ENCODE data around the gene ANKRD40CL.
A peak's percentile ranks its signal among the peaks of the same experiment; 100 is the strongest.
"Not testable (repeated sequence)": the region's sequence is repeated elsewhere in the genome, so short reads cannot be mapped to it uniquely, and the experiment has no call there.

ANKRD40CL gene

DNA sequence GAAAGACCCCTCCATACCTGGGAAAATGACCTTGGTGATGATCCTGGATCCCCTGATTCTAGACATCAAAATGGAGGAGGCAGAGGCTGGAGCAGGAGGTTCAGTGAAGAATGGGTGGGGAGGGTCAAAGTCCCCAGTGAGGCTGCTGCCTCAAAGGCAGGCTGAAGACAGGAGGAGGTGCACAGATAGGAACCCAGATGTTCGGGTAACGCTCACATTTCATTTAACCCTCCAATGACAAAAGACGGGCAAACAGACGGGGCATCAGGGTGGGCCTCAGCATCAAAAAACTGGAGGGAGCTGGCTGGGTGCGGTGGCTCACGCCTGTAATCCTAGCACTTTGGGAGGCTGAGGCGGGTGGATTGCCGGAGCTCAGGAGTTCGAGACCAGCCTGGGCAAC lies at the start of gene ANKRD40CL:
TSS of gene ANKRD40CL (minus strand) at position 73 of the 400 bp plus-strand sequence. CDS start 605 bp downstream, outside the sequence.
- no peak for DNase-seq (ENCODE audit: low spot score)

DNA sequence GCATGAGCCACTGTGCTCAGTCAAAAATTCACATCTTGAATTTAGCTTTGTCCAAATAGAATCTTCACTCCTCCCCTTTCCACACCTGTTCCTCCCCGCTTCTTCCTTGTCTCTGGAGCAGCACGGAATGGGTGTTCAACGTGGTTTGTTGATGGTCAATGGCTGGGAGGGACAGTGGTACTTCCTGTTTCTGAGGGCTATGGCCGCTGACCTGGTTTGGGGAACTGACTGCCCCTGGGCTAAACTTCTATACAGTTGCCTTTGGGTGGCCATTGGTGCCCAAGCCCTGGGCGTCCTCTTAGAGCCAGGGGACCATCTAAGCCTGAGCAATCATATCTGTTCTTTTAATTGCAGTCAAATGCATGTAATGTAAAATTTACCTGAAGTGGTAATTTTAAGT lies 49.0 kb upstream of the ANKRD40CL start:
- DNase-seq (ENCODE audit: low spot score), result no peak

- no peak for DNase-seq (ENCODE audit: low spot score)
These were observed 48.1 kb upstream of the ANKRD40CL start for GRCh38 chr17:50815400-50815799.

DNA sequence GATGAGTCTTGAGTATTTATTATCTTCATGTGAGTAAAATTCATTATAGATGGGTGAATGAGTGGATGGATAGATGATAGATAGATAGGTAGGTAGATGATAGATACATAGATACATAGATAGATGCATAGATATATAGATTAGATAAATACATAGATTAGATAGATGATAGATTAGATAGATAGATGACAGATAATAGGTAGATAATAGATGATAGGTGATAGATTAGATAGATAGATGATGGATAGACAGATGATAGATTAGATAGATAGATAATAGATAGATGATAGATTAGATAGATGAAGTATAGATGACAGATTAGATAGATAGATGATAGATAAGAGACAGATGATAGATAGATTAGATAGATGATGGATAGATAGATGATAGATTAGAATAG lies 46.3 kb upstream of the ANKRD40CL start:
- DNase-seq (ENCODE audit: low spot score), result no peak

- DNase-seq (ENCODE audit: low spot score), result no peak
These were observed 41.6 kb upstream of the ANKRD40CL start for GRCh38 chr17:50808888-50809287.

DNA sequence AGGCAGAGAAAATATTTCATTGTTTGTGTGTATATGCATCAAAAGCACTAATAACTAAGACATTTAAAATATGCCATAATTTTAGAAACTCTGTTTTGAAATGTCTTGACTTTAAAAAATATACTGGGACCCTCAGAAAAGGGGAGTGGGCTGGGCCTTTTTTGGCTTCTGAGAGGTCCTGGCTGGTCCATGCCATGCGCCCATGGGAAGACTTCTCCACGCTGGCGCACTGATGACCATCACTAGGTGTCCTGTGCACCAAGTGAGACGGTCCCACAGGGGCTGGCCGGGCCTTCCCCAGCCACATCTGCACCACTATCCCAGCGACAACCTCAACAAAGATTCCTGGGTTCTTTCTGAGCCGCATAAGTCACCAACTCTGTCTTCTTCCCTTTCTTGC lies 41.1 kb upstream of the ANKRD40CL start:
- DNase-seq (ENCODE audit: low spot score), result no peak

DNA sequence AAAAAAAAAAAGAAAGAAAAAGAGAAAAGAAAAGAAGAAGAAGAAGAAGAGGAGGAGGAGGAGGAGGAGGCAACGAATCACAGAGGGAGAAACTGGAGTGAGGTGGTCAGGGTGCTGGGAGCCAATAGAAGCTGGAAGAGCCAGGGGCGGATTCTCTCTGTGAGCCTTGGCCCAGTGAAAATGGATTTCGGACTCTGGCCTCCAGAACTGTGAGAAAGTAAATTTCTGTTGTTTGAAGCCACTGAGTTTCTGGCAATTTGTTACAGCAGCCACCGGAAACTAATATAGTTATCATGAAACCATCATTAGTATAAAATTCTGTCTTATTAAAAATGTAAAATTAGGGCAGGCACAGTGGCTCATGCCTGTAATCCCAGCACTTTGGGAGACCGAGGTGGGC lies 40.4 kb upstream of the ANKRD40CL start:
- DNase-seq (ENCODE audit: low spot score), result no peak

GRCh38 chr17:50807009-50807408 lies 39.7 kb upstream of the ANKRD40CL start:
- DNase-seq (ENCODE audit: low spot score), result no peak

GRCh38 chr17:50806141-50806643 lies 38.9 kb upstream of the ANKRD40CL start:
- DNase-seq (ENCODE audit: low spot score), result no peak

- no peak for DNase-seq (ENCODE audit: low spot score)
These were observed 38.2 kb upstream of the ANKRD40CL start for GRCh38 chr17:50805486-50805885.

DNA sequence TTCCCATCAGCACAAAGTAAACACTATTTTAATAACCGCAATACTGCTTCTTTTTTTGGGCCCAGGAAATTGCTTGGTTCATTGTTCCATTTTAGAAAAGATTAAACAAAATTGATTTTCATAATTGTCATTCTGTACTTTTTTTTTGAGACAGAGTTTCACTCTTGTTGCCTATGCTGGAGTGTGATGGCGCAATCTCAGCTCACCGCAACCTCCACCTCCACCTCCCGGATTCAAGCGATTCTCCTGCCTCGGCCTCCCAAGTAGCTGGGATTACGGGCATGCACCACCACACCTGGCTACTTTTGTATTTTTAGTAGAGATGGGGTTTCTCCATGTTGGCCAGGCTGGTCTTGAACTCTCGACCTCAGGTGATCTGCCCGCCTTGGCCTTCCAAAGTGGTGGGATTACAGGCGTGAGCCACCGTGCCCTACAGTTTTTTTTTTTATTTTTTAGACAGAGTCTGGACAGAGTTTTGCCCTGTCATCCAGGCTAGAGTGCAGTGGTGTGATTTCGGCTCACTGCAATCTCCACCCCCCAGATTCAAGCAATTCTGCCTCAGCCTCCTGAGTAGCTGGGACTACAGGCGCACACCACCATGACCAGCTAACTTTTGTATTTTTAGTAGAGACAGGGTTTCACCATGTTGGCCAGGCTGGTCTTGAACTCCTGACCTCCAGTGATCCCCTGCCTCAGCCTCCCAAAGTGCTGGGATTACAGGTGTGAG lies 37.6 kb upstream of the ANKRD40CL start:
- not testable (repeated sequence) for DNase-seq (ENCODE audit: low spot score)

- no peak for DNase-seq (ENCODE audit: low spot score)
These were observed 36.4 kb upstream of the ANKRD40CL start for GRCh38 chr17:50803676-50804075.

GRCh38 chr17:50802609-50803571 lies 35.6 kb upstream of the ANKRD40CL start:
- DNase-seq (ENCODE audit: low spot score), result no peak

- no peak for DNase-seq (ENCODE audit: low spot score)
These were observed 32.9 kb upstream of the ANKRD40CL start for GRCh38 chr17:50800196-50800700.

DNA sequence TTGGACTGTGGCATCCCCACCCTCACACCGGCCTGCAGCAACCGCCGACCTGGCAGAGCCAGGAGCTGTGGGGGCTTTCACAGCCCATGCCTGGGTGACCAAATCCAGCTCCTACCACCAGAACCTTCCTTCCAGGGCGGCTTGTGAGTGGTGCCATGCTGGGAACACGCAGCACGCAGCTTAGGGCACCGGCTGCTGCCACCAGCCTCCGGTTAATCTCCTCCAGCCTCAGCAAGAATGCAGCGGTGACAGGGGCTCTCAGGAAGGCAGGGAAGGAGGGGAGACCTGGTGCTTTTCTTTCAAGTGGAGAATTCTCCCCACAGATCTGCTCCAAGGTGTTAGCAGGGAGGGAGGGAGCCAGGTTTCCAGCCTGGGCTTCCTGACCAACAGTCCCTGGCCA lies 32.3 kb upstream of the ANKRD40CL start:
- DNase-seq (ENCODE audit: low spot score), result no peak

GRCh38 chr17:50798424-50799288 lies 31.3 kb upstream of the ANKRD40CL start:
- DNase-seq (ENCODE audit: low spot score), result no peak

DNA sequence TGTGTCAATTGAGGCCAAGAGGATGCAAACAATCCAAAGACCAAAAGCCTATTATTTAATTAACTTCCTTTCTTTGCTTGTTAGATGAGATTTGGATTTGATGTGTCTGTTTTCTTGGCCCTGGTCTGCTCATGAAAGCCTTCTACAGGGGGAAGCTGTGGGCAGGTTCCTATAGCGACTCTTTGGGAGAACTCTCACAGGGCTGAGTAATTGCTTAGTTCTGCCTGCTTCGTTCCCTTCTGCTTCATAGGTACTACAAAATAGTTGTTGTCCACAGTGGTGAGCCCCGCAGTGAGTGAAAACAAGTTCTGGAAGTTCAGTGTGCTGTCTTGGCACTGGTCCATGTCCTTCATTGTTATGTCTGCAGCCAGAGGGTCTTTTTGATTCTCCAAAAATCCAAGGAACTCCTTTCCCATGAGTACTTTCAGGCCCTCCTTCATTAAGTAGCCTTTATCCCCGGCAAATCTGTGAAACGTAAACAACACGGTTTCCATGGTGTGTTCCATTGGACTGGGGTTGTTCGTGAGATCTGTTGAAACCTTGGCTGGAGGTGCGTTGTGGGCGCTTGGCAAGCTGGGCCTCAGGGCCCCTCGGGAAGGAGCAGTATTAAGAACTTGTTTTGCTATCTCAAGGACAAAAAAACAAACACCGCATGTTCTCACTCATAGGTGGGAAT lies 30.0 kb upstream of the ANKRD40CL start:
- no peak for DNase-seq (ENCODE audit: low spot score)

DNA sequence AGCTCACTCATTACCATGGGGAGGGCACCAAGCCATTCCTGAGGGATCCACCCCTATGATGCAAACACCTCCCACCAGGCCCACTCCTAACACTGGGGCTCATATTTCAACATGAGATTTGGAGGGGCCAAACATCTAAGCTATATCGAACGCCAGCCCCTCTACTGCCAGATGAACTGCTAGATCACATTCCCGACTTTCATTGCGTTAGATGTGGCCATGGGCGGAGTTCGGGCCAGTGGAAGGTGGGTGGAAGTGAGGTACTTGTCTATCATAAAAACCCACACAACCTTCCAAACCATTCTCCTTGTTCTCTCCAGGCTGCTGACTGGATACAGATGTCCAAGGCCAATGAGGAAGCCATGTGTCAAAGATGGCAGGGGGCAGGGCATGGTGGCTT lies 27.0 kb upstream of the ANKRD40CL start:
- no peak for DNase-seq (ENCODE audit: low spot score)

- no peak for DNase-seq (ENCODE audit: low spot score)
These were observed 25.7 kb upstream of the ANKRD40CL start for GRCh38 chr17:50793007-50793406.

GRCh38 chr17:50792132-50792531 lies 24.8 kb upstream of the ANKRD40CL start:
- DNase-seq (ENCODE audit: low spot score), result no peak

- DNase-seq (ENCODE audit: low spot score), result peak; percentile 40
These were observed 23.3 kb upstream of the ANKRD40CL start for GRCh38 chr17:50790618-50791017.
